ENCODE data around the gene MARF1.

DNA sequence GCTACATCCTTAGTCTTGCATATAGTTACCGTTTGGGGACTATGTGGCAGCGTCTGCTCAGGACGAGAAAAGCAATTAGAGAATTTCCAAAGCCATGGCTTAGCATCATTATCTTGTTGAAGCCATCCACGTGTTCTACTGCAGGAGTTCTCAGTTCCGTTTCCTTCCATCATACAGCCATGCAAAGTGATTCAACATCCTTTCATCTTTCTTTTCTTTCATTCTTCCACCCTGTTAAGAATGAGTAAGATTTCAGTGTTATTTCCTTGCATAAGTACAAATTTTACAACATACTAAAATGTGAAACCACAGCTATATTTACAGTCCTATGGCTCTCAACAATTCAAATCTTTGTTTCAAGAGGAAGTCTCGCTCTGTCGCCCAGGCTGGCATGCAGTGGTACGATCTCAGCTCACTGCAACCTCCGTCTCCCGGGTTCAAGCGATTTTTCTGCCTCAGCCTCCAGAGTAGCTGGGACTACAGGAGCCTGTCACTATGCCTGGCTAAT lies 3.8 kb downstream of the MARF1 start:
- TF ChIP-seq POLR2AphosphoS5 (IDR thresholded peaks at IDR 0.05; ENCODE audit: low read depth, low read length) (no peak), EGR1 (IDR thresholded peaks at IDR 0.05; ENCODE audit: low read depth) (no peak), EZH2 (IDR thresholded peaks at IDR 0.05) (no peak), POLR2A (IDR thresholded peaks at IDR 0.05; ENCODE audit: borderline replicate concordance, extremely low read depth, insufficient read depth, insufficient read length) (no peak), SIN3A (IDR thresholded peaks at IDR 0.05; ENCODE audit: low read depth) (no peak), JUND (IDR thresholded peaks at IDR 0.05) (no peak)
- TF ChIP-seq, protein P1, sequence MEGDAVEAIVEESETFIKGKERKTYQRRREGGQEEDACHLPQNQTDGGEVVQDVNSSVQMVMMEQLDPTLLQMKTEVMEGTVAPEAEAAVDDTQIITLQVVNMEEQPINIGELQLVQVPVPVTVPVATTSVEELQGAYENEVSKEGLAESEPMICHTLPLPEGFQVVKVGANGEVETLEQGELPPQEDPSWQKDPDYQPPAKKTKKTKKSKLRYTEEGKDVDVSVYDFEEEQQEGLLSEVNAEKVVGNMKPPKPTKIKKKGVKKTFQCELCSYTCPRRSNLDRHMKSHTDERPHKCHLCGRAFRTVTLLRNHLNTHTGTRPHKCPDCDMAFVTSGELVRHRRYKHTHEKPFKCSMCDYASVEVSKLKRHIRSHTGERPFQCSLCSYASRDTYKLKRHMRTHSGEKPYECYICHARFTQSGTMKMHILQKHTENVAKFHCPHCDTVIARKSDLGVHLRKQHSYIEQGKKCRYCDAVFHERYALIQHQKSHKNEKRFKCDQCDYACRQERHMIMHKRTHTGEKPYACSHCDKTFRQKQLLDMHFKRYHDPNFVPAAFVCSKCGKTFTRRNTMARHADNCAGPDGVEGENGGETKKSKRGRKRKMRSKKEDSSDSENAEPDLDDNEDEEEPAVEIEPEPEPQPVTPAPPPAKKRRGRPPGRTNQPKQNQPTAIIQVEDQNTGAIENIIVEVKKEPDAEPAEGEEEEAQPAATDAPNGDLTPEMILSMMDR (IDR thresholded peaks at IDR 0.05 in 2 of 3, conservative IDR thresholded peaks at IDR 0.05 in 1 of 3; ENCODE audit: borderline replicate concordance in 1 of 3, insufficient read depth in 1 of 3, low read depth in 2 of 3, low read length in 2 of 3) = no peak
- TF ChIP-seq, protein P2, sequence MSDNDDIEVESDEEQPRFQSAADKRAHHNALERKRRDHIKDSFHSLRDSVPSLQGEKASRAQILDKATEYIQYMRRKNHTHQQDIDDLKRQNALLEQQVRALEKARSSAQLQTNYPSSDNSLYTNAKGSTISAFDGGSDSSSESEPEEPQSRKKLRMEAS (IDR thresholded peaks at IDR 0.05) = no peak

Data from HCT116 (cell line).